Retinal pigment epithelial cell (primary cell): ENCODE measurements around the gene ARID5B.
"Not testable (repeated sequence)": the region's sequence is repeated elsewhere in the genome, so short reads cannot be mapped to it uniquely, and the experiment has no call there.

ENCODE experiments used
- DNase-seq: peaks from one replicate; pipeline ENCODE4 v3.0.0-alpha.2; 2010; ENCODE audit warnings: low read depth
- H3K4me3 ChIP-seq: 2 replicates; pipeline ENCODE4 v1.5.1; 2011; ENCODE audit warnings: mild to moderate bottlenecking, low read length, control low read depth, moderate library complexity
- TF ChIP-seq, protein P1 (sequence below): conservative IDR thresholded peaks from 2 replicates; pipeline ENCODE4 v1.5.1; 2011; ENCODE audit warnings: low read depth, low read length, control low read depth, inconsistent platforms

ARID5B gene

GRCh38 chr10:62025134-62025794 lies 123.8 kb downstream of the ARID5B start:
- TF ChIP-seq, protein P1, sequence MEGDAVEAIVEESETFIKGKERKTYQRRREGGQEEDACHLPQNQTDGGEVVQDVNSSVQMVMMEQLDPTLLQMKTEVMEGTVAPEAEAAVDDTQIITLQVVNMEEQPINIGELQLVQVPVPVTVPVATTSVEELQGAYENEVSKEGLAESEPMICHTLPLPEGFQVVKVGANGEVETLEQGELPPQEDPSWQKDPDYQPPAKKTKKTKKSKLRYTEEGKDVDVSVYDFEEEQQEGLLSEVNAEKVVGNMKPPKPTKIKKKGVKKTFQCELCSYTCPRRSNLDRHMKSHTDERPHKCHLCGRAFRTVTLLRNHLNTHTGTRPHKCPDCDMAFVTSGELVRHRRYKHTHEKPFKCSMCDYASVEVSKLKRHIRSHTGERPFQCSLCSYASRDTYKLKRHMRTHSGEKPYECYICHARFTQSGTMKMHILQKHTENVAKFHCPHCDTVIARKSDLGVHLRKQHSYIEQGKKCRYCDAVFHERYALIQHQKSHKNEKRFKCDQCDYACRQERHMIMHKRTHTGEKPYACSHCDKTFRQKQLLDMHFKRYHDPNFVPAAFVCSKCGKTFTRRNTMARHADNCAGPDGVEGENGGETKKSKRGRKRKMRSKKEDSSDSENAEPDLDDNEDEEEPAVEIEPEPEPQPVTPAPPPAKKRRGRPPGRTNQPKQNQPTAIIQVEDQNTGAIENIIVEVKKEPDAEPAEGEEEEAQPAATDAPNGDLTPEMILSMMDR: no peak
- no peak for DNase-seq
- no peak overlapping the region for H3K4me3 ChIP-seq

DNA sequence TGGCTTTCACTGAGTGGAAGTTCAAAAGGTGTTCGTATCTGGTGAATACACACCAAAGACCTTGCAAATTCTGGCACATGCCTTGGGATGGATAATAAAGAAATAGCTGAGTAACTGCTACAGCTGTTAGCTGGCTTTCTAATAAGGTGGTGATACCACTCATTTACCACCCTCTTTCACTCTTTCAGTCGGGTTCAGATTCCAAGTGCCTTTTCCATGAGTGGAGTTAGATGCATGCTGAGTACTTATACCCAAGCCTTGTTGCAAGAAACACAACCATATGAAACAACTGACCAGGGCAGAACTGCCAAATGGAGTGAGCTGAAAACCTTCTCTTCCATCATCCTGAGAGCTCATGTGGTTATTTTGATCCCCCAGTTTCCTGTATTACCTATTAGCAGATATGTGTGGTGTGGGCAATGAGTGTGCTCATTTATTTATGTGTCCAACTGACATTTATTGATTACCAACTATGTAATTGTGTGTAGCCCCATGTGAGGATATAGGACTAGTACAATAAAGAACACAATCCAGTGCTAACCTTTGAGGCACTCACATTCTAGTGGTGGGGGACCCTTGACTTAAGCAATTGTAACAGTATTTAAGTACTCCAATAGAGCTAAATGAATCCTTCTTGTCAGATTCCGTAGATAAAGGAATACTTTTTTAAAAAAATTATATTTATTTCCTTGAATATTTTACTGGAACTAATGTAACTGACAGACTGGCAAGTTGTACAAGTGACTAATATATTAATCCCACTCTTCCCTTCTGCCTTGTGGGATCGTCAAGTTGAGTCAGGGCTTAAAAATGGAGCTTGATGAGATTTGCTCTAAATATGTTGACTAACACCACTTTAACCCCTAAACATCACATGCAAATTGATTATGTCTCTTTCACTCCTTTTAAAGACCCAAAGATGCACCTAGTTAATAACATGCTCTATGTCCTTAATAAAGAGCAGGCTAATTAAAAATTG lies 124.7 kb downstream of the ARID5B start:
- DNase-seq: peak; percentile 84
- TF ChIP-seq, protein P1: no peak
- H3K4me3 ChIP-seq: no peak overlapping the region

DNA sequence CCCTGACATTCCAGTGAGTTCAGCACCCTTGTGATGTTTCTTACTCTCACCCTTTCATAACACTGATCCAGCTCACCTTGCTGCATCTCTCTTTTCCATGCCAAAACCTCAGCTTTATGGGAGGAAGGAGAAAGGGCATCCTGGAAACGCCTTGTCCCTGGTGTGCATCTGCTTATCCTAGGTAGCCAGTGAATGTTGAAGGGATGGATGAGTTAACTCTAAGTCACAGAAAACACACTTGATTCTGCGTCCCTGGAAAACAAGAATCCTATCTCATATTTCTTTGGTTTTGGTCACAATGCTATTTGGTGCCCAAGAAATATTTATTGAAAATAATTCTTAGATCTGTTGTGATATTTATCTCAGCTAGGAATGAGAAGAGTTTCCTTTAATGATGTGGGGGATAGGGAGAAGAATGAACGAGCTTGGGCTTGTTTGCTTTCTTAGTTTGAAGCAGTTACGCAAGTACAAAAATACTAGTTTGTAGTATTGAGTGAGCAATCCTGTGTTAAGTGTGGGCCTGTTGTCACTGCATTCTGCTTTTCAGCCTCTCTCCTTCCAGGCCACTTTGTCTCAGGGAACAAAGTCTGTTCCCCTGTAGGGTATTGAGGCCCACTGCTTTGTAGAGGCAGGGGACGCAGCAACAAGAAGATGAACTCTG lies 126.5 kb downstream of the ARID5B start:
- TF ChIP-seq, protein P1: no peak
- H3K4me3 ChIP-seq: no peak overlapping the region
- DNase-seq: no peak

- not testable (repeated sequence) for H3K4me3 ChIP-seq, DNase-seq
These were observed 127.0 kb downstream of the ARID5B start for GRCh38 chr10:62028502-62028842.

DNA sequence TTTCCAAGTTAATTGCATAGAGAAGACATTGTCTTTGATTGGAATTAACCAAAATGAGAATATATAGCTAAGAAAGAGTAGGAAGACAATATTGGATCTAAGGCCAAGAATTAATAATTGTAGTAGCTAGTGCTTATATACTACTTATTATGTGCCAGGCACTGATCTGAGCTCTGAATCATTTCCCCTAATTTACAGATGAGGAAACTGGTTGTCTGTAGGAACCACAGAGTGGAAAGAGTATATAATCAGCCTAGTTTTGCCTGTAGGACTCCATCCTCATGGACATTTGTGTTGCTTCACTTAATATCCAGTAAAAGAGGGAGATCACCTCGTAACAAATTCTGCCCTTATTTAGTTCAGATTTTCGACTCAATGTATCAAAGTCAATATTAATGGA lies 127.9 kb downstream of the ARID5B start:
- DNase-seq: no peak
- H3K4me3 ChIP-seq: no peak overlapping the region
- TF ChIP-seq, protein P1: no peak

GRCh38 chr10:62031507-62031906 lies 130.0 kb downstream of the ARID5B start:
- no peak overlapping the region for H3K4me3 ChIP-seq
- TF ChIP-seq, protein P1: no peak
- DNase-seq: no peak

- H3K4me3 ChIP-seq: no peak overlapping the region
- DNase-seq: no peak
- TF ChIP-seq, protein P1: no peak
These were observed 131.6 kb downstream of the ARID5B start for GRCh38 chr10:62033125-62033524.
